Heart left ventricle (tissue), 13 donors: Measurements from ENCODE around the gene TRIM8.

Experiments used
- POLR2A ChIP-seq, 2 donors: fragments of 450-650 bp; IDR thresholded peaks; one replicate each; pipeline ENCODE4 v1.6.1; 2017; ENCODE audit warnings: antibody characterized with exemption in 2 of 2, mild to moderate bottlenecking in 2 of 2, moderate library complexity in 2 of 2
- TF ChIP-seq, protein P1 (sequence below), 12 donors: fragments of 200-600 bp; sonication (generic) in 4 of 12; IDR thresholded peaks; one replicate each; pipeline versions ENCODE4 v1.5.0 to v1.8.0; 2018 to 2022; ENCODE audit warnings: antibody characterized with exemption in 12 of 12, mild to moderate bottlenecking in 5 of 12
- donor health status: ischemic (EF 13 %, LVEDD 7.1; RV severe dilation, severe dysfunction).
- donor health status: DM: no; HTN: yes; CAD: no.
- donor health status: DM: no; HTN: no; CAD: no.
- donor health status: ischemic (EF 25% LVEDD 6.9; RV normal size, moderate dysfunction).
- donor health status: ischemic (EF 25% LVEDD 5.7; RV mildly dilated, moderate dysfunction).
- donor health status: ischemic (EF 35%, LVEDD 5.7; RV mildly dilated, moderate dysfunction).
- donor health status: nonischemic (EF 11% LVEDD 7.7; RV severe dilation, severe dysfunction).
- donor health status: DM: yes; HTN: yes; CAD: no.
- donor health status: PGD.
- donor health status: ischemic (EF 29% LVEDD 5.4; RV normal size, mild dysfunction).
- donor health status: nonischemic (EF 23%, LVEDD 6.1; RV moderate dilation, normal function).

DNA sequence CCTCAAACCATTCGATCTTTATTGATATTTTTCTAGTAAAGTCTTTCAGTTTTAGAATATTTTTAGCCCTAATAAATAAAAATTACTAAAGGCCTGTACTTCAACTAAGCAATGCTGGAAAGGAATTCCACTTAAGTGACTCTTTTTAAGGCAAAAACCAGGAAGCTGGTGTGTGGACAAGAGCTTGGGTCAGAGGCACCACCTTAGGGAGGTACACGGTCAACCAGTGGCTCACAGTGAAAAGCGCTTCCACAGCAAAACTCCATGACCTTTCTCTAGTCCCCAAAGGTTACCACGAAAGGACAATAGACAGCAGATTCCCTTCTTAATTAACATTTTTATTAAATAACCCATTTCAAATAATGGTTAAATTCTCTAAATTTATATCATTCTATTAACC is 38.7 kb downstream of the TRIM8 start:
- TF ChIP-seq, protein P1, sequence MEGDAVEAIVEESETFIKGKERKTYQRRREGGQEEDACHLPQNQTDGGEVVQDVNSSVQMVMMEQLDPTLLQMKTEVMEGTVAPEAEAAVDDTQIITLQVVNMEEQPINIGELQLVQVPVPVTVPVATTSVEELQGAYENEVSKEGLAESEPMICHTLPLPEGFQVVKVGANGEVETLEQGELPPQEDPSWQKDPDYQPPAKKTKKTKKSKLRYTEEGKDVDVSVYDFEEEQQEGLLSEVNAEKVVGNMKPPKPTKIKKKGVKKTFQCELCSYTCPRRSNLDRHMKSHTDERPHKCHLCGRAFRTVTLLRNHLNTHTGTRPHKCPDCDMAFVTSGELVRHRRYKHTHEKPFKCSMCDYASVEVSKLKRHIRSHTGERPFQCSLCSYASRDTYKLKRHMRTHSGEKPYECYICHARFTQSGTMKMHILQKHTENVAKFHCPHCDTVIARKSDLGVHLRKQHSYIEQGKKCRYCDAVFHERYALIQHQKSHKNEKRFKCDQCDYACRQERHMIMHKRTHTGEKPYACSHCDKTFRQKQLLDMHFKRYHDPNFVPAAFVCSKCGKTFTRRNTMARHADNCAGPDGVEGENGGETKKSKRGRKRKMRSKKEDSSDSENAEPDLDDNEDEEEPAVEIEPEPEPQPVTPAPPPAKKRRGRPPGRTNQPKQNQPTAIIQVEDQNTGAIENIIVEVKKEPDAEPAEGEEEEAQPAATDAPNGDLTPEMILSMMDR (IDR thresholded peaks at IDR 0.05) = no peak
- no peak for TF ChIP-seq POLR2A (IDR thresholded peaks at IDR 0.05)
